Tibial nerve (tissue), 4 donors: ENCODE measurements around the gene RPF1. TPM values are rescaled to one million over a fixed set of nuclear protein-coding genes. Genes with fewer than 3 reads are reported as not detected.

ENCODE experiments used
- DNase-seq, 2 donors: peaks; one replicate each; pipeline ENCODE4 v3.0.0-alpha.2; 2019; ENCODE audit warnings: low spot score in 2 of 2
- H3K27ac ChIP-seq, 4 donors: fragments of 200-600 bp; sonication (generic) in 3 of 4; one replicate each; pipeline ENCODE4 v1.5.1; 2017 to 2019; ENCODE audit warnings: mild to moderate bottlenecking in 1 of 4
- H3K27me3 ChIP-seq, 2 donors: fragments of 200-600 bp; sonication (generic) in 1 of 2; one replicate each; pipeline versions ENCODE4 v1.5.1 to v1.6.0; 2017 to 2019
- H3K36me3 ChIP-seq, 3 donors: fragments of 200-600 bp; sonication (generic); one replicate each; pipeline ENCODE4 v1.5.1; 2018 to 2019
- H3K4me1 ChIP-seq, 4 donors: fragments of 200-600 bp; sonication (generic) in 3 of 4; one replicate each; pipeline ENCODE4 v1.5.1; 2017 to 2019
- H3K4me3 ChIP-seq, 4 donors: fragments of 200-600 bp; sonication (generic) in 3 of 4; one replicate each; pipeline ENCODE4 v1.5.1; 2017 to 2019; ENCODE audit warnings: mild to moderate bottlenecking in 1 of 4, moderate library complexity in 1 of 4
- H3K9me3 ChIP-seq, 4 donors: fragments of 200-600 bp; sonication (generic) in 3 of 4; one replicate each; pipeline ENCODE4 v1.5.1; 2017 to 2019
- CTCF ChIP-seq, 5 experiments: fragments of 200-600 bp in 3 of 5; fragments of 450-650 bp in 2 of 5; sonication (generic) in 3 of 5; IDR thresholded peaks; one replicate each; pipeline ENCODE4 v1.5.1; 2016 to 2019; ENCODE audit warnings: antibody characterized with exemption in 5 of 5, mild to moderate bottlenecking in 3 of 5, moderate library complexity in 2 of 5
- EP300 ChIP-seq, 2 donors: sonication (generic); formaldehyde crosslinking; IDR thresholded peaks; one replicate each; pipeline ENCODE4 v1.6.1; 2017; ENCODE audit warnings: antibody characterized with exemption in 2 of 2, mild to moderate bottlenecking in 1 of 2
- POLR2A ChIP-seq, 2 donors: fragments of 450-650 bp; IDR thresholded peaks; one replicate each; pipeline ENCODE4 v1.6.1; 2017; ENCODE audit warnings: antibody characterized with exemption in 2 of 2, mild to moderate bottlenecking in 2 of 2, moderate library complexity in 2 of 2
- WGBS, 2 donors: methylation state at CpG; one replicate each; pipeline ENCODE4 v1.1.5; 2018; 5-methylcytosine and 5-hydroxymethylcytosine counted together
- total RNA-seq, 4 donors: library from RNA; depleted of rRNA; stranded (reverse); fragments of >200 nt; gene quantifications; one replicate each; pipeline ENCODE4 v1.1.0, GENCODE V29; 2016

The RPF1 gene
- total RNA-seq: 10 to 100 TPM; 18.4 to 37.5 (median 26.3) TPM

GRCh38 chr1:84478876-84479868 is at the start of gene RPF1:
TSS of gene RPF1 (plus strand) at chr1:84479266. CDS start at chr1:84479282, 16 bp downstream.
- no peaks in the 10 kb centered on the region for H3K9me3 ChIP-seq
- WGBS, 2 donors: 4 to 5% methylated on average over 51 of the region's 51 CpGs
- peak within 1 kb of the TSS; percentile 72 to 88 (median 79) for H3K27ac ChIP-seq
- peaks cover 0 to 31% (median 10%) of the 10 kb centered on the region in 4 donors for H3K4me1 ChIP-seq
- peak; percentile 20 to 49 for DNase-seq
- H3K27me3 ChIP-seq: peaks cover 0 to 38% of the 10 kb centered on the region in 2 donors
- TF ChIP-seq POLR2A (IDR thresholded peaks at IDR 0.05) (peak; percentile 50 to 61), EP300 (IDR thresholded peaks at IDR 0.05) (peak; percentile 52 to 91), CTCF (IDR thresholded peaks at IDR 0.05) (no peak)
- H3K4me3 ChIP-seq: peak within 1 kb of the TSS; percentile 80 to 85 (median 82)
- H3K36me3 ChIP-seq: peaks cover 0 to 16% (median 0%) of the 10 kb centered on the region in 3 donors

- WGBS, 2 donors: 84 to 92% methylated on average over 2 of the region's 2 CpGs
- Histone ChIP-seq H3K9me3 (peaks cover 0 to 8% (median 0%) of the 10 kb centered on the region in 4 donors), H3K27me3 (no peaks in the 10 kb centered on the region), H3K27ac (peak overlapping the region in 1 of 4 donors; percentile 51), H3K4me3 (no peak overlapping the region), H3K4me1 (peaks cover 0 to 15% (median 5%) of the 10 kb centered on the region in 4 donors), H3K36me3 (no peaks in the 10 kb centered on the region)
- DNase-seq: no peak
- peak in 1 of 2 donors; percentile 23 for TF ChIP-seq EP300 (IDR thresholded peaks at IDR 0.05)
- no peak for TF ChIP-seq CTCF (IDR thresholded peaks at IDR 0.05)
These were observed 48.5 kb upstream of the RPF1 start for GRCh38 chr1:84430546-84430945.

DNA sequence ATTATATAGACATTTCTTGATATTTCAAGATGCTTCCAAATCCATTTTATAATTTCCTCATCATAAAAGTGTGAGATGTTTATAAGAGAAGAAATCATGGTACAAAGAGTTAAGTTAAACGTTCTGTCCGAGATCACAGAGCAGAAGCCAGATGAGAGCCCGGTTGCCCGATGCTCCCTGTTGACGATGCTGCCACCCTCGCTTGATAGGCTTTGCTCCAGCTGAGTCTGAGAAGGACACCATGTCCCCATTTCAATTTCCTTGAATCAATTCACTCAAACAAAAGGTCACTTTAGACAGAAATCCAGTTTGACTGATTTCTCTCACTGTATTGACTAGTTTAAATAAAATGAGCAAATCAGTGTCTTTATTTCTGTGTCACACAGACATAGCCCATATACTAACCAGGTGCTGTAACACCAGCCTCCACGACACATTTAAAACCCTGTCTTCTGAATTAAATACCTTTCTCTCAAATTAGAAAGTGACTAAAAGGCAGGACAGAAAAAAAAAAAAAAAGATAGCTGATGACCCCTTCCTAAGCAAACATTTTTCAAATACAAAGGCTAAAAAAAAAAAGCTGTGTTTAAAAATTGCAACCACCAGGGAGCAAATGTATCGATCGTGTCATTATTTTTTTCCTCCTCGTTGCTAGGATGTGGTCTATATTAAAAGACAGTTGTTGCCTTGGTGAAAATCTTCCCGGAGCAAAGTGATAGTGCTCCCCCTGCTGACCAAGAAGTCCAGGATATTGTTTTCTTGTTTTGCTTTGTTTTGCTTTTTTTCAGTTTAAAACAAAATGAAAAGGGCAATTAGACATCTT is 45.6 kb upstream of the RPF1 start:
- peak overlapping the region in 3 of 4 donors; percentile 4 to 39 (median 26) for H3K4me3 ChIP-seq
- 10 to 15% methylated on average over 11 of the region's 11 CpGs for WGBS, 2 donors
- no peaks in the 10 kb centered on the region for H3K27me3 ChIP-seq
- H3K36me3 ChIP-seq: no peaks in the 10 kb centered on the region
- H3K27ac ChIP-seq: peak overlapping the region in 1 of 4 donors; percentile 21
- peaks cover 0 to 28% (median 5%) of the 10 kb centered on the region in 4 donors for H3K4me1 ChIP-seq
- TF ChIP-seq CTCF (IDR thresholded peaks at IDR 0.05) (peak; percentile 68 to 79 (median 72)), POLR2A (IDR thresholded peaks at IDR 0.05) (no peak), EP300 (IDR thresholded peaks at IDR 0.05) (no peak)
- H3K9me3 ChIP-seq: peaks cover 0 to 8% (median 0%) of the 10 kb centered on the region in 4 donors
- peak in 1 of 2 donors; percentile 68 for DNase-seq

DNA sequence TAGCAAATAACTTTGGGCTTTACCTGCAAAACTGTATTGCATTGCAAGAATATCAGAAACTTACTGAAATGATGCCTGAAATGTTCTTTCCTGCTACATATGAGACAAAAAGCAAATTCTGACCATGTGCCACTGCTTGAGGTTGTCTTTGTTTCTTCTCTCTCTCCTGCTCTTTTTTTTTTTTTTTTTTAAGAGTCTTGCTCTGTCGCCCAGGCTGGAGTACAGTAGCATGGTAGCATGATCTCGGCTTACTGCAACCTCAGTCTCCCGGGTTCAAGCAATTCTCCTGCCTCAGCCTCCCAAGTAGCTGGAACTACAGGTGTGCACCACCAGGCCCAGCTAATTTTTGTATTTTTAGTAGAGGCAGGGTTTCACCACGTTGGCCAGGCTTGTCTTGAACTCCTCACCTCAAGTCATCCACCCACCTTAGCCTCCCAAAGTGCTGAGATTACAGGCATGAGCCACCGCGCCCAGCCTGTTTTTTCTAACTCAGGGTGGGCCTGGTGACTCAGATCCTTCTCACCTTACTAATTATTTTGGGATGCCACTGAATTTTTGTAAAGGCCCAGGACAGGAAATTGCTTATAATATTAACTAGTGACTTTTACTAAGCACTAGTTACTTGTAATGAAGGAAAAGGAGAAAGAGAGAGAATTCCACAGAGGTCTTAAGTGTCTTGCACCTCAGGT is 44.8 kb upstream of the RPF1 start:
- DNase-seq: no peak
- Histone ChIP-seq H3K27me3 (no peaks in the 10 kb centered on the region), H3K9me3 (peaks cover 0 to 8% (median 0%) of the 10 kb centered on the region in 4 donors), H3K4me3 (peak overlapping the region in 1 of 4 donors; percentile 4), H3K36me3 (no peaks in the 10 kb centered on the region), H3K4me1 (peaks cover 0 to 28% (median 5%) of the 10 kb centered on the region in 4 donors), H3K27ac (no peak overlapping the region)
- 71% methylated on average over 6 of the region's 6 CpGs for WGBS, 2 donors
- no peak for TF ChIP-seq EP300 (IDR thresholded peaks at IDR 0.05)
- no peak for TF ChIP-seq CTCF (IDR thresholded peaks at IDR 0.05)
- no peak for TF ChIP-seq POLR2A (IDR thresholded peaks at IDR 0.05)
